HTERT RPE-1 (cell line): Measurements from ENCODE around the gene STRADB.
"Not testable (repeated sequence)": the region's sequence is repeated elsewhere in the genome, so short reads cannot be mapped to it uniquely, and the experiment has no call there.

Experiments used
- in situ Hi-C: fragments of 300-500 bp; cut with MboI; formaldehyde crosslinking; loops from 4 replicates; pipeline ENCODE4 v1.14.3; 2020; ENCODE audit warnings: low sequenced_read_pairs

STRADB gene

DNA sequence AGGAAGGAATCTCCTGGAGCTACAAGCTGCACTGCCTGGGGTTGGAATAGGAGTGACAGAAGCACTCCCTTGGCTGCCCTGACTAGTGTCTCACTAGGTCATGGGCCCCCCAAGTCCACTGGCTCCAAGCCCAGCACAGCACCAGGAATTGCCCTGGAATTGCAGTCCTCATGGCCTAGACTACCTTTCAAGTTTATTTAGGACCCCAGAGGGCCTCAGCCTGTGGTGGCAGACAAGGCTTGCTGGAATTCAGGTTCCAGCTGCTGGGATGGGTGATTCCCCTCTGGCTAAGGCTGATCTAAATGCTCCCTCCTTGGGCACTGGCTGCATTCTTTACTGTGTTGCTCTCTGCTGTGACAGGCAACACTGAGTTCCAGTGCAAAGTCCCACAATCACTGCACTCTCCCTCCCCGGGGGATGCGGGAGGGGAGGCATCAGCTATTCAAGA, 14.0 kb downstream of the STRADB start:
- in situ Hi-C loops = no loop called here

DNA sequence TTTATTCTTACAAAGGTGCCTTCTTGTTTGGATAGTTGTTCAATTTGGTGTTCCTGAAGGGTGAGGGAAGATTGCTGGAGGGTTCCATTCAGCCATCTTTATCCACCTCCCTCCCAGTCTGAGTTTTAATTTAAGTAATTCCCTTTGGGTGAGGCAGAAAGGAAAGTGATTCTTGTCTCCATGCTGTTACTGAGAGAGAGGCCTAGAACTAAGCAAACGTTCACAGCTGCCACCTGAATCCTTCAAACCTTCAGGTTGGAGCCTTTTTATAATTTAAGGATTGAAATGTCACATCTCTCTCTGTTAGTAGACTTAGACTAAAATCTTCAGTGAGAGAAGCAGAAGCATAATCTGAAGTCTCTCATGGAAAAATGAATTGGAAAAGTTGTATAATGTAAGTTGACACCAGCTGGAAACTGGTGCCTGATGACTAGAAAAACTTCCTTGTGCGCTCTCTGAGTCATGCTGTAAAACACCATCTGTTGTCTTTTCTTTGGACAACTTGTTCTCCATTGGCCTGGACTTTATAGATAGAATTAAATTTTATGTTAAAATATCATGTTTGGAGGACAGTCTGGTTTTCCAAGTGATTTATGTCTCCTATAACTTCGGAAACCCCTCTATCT, 14.6 kb downstream of the STRADB start:
- in situ Hi-C loops = no loop called here

DNA sequence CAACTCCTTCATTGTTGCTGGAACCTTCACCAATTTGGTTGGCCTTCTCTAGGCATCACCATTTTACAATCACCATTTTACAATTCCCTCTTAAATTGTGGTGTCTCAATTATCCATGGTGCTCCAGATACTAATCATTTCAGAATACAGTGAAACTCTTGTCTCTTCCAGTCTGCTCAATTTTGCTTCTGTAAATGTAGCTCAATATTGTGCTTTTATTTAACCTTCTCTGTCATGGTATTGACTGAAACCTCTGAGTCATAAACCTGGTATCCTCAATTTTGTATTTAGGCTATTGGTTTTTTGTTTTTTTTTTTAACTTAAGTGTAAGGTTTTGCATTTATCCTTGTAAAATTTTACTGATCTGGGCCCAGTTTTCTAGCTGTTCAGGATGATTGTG, 16.1 kb downstream of the STRADB start:
- in situ Hi-C loops = no loop called here

- in situ Hi-C loops = no loop called here
These were observed 19.5 kb downstream of the STRADB start for GRCh38 chr2:201470821-201471731.

DNA sequence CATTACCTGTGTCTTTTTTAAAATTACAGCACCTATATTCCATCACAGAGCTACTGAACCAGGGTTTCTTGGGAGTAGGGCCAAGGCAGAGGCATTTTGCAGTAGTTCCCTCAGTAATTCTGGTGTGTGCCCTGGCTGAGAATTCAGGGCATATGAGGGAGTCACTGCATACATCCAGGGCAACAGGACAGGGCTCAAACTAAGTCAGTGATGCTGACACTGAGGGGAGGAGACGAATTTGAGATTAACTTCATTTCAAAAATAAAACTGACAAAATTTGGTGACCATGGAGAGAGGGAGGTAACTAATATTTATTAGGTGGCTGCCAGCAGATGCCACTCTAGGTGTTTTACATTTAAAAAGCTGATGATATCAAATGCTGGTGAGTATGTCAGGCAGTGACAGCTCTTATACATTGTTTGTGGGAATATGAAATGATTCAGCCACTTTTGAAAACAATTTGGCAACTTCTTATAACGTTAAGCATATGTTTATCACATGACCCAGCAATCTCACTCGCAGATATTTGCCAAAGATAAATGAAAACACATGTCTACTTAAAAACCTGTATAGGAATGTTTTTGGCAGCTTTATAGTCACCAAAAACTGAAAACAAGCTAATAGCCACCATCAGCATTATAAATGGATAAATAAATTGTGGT, 20.3 kb downstream of the STRADB start:
- in situ Hi-C loops = no loop called here

DNA sequence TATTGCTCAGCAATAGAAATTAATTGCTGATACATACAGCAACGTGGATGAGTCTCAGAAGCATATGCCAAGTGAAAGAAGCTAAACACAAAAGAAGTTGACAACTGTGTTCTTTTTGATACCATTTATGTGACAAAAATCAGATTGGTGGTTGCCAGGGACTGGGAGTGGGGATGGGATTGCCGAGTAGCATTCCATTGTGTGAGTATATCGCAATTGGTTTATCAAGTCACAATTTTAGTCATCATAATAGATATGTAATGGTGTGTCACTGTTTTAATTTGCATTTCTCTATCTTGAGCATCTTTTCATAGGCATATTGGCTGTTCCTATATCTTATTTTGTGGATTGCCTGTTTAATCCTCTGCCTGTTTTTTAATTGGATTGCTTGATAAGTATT, 20.9 kb downstream of the STRADB start:
- in situ Hi-C loops = no loop called here

GRCh38 chr2:201482543-201482942, 31.0 kb downstream of the STRADB start:
- in situ Hi-C loops = no loop called here

GRCh38 chr2:201483342-201483741, 31.8 kb downstream of the STRADB start:
- in situ Hi-C loops = no loop called here

GRCh38 chr2:201483758-201484157, 32.2 kb downstream of the STRADB start:
- in situ Hi-C loops = not testable (repeated sequence)

DNA sequence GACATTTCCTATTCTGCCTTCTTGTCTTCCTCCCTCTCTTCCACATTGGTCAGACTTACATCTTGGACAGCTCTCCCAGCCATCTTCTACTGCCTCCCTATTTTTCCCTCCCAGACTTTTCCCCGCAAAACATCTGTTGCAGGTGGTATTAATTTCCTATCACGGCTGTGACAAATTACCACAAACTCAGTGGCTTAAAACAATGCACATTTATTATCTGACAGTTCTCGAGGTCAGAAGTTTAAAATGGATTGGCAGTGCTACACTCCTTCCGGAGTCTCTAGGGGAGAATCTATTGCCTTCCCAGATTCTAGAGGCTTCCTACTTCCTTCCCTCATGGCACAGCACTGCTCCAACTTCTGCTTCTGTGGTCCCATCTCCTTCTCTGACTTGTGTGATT, 33.3 kb downstream of the STRADB start:
- in situ Hi-C loops = no loop called here

DNA sequence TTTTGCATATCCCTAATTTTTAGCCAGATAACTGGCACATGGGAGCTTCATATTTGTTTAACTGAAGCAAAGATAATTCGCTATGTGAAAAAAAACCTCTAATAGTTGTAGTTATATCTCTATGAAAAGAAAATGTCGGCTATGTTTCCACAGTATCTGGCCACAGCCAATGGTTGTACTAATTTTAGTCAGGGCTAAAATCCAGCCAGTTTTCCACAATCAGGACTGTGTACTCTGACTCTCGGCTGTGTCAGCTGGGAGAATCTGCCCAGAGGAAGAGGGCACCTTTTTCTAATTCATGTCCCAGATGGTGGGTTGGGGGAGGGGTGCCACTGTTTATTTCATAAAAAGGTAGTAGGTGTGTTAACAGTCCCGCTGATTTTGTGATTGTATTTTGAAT, 38.8 kb downstream of the STRADB start:
- in situ Hi-C loops = no loop called here

DNA sequence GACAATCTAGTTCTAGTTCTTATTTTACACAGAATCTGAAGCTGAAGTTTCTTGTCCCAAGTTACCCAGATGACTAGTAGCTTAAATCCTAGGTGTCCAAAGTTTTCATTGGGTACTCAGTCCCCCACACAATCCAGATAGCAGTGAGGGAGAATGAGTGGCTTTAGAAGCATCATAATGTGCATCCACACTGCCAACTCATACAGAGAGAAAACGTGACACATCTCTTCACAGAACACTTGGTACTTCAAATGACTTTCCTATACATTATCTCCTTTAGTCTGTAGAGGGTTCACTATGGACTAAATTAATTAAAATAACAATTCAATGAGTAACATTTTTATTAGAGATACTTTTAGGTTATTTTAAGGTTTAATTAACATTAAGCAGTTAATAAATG, 45.2 kb downstream of the STRADB start:
- in situ Hi-C loops = no loop called here

GRCh38 chr2:201500534-201500933, 49.0 kb downstream of the STRADB start:
- in situ Hi-C loops = no loop called here

GRCh38 chr2:201502713-201503112, 51.2 kb downstream of the STRADB start:
- in situ Hi-C loops = no loop called here

DNA sequence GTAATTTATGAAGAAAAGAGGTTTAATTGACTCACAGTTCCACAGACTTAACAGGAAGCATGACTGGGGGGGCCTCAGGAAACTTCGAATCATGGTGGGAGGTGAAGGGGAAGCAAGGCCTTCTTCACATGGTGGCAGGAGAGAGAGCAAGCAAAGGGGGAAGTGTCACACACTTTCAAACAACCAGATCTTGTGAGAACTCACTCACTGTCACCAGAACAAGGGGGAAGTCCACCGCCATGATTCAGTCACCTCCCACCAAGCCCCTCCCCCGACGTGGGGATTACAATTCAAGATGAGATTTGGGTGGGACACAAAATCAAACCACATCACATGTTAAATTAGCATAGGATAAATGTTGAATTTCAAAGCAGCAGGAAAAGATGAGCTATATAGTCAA, 56.2 kb downstream of the STRADB start:
- in situ Hi-C loops = no loop called here

GRCh38 chr2:201513271-201513670, 61.7 kb downstream of the STRADB start:
- in situ Hi-C loops = no loop called here

DNA sequence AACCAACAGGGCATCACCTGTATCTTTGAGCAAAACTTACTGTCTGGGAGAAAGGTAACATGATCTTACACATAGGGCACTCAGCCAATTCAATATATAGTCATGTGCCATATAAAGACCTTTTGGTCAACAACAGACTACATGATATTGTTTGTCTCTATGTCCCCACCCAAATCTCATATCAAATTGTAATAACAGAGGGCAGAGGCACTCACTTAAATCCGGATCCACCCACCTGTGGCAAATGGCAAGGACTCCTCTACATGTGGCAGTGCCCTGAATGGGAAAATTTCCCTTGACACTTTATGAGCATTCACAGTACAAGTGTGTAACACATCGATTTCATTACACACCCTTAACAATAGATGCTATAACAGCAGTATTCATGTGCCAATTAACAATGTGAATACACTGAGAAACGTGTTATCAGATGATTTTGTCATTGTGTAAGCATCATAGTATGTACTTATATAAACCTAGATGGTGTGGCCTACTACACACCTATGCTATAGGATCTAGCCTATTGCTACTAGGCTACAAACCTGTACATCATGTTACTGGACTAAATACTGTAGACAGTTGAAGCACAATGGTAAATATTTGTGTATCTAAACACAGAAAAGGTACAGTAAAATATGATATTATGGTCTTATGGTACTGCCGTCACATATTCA, 64.2 kb downstream of the STRADB start:
- in situ Hi-C loops = no loop called here

DNA sequence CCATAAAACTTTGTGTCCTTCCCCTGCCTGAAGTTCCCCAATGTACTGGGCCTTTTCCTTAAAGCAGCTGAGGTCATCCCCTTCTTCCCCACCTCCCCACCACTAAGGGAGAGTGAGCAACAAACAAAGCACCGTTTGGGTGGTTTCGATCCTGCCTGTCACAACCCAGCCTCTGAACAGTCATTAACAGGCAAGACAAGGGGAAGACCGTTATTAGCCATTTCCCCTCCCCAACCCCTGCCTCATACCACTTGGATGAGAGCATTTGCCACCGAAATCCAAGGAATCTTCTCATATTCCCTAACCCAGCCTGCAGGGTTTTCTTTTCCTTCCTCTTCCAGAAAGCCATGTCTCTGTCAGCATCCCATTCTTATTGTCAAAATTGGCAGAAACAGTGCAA, 65.6 kb downstream of the STRADB start:
- in situ Hi-C loops = no loop called here

DNA sequence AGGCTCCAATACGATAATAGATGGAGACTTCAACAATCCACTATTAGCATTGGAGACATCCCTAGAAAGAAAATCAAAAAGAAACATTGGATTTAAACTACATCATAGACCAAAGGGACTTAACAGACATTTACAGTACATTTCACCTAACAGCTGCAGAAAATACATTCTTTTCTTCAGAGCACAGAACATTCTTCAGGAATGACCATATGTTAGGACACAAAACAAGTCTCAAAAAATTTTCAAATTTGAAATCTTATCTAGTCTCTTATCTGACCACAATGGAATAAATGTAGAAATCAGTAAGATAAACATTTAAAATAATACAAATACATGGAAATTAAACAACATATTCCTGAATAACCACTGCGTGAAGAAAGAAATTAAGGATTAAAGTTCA, 68.7 kb downstream of the STRADB start:
- in situ Hi-C loops = no loop called here

- in situ Hi-C loops = no loop called here
These were observed 71.4 kb downstream of the STRADB start for GRCh38 chr2:201522965-201523364.

DNA sequence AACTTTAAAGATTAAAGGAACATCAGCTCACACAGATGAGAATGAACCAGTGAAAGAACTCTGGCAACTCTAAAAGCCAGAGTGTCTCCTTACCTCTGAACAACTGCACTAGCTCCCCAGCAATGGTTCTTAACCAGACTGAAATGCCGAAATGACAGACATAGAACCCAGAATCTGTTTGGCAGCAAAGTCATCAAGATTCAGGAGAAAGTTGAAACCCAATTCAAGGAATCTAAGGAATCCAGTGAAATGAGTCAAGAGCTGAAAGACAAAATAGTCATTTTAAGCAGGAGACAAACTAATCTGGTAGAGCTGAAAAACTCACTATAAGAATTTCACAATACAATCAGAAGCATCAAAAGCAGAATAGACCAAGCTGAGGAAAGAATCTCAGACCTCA, 72.0 kb downstream of the STRADB start:
- in situ Hi-C loops = no loop called here
